IPS-11a (cell line): ENCODE results near the gene LHFPL2.
"Not testable (repeated sequence)": the region's sequence is repeated elsewhere in the genome, so short reads cannot be mapped to it uniquely, and the experiment has no call there.

Experiments
- H3K4me3 ChIP-seq: one replicate; pipeline ENCODE4 v1.5.1; 2013; ENCODE audit warnings: low read depth, low read length, control low read depth

The LHFPL2 gene

GRCh38 chr5:78621291-78621738, 27.3 kb downstream of the LHFPL2 start:
- H3K4me3 ChIP-seq: no peak overlapping the region

GRCh38 chr5:78620119-78620518, 28.5 kb downstream of the LHFPL2 start:
- H3K4me3 ChIP-seq: not testable (repeated sequence)

DNA sequence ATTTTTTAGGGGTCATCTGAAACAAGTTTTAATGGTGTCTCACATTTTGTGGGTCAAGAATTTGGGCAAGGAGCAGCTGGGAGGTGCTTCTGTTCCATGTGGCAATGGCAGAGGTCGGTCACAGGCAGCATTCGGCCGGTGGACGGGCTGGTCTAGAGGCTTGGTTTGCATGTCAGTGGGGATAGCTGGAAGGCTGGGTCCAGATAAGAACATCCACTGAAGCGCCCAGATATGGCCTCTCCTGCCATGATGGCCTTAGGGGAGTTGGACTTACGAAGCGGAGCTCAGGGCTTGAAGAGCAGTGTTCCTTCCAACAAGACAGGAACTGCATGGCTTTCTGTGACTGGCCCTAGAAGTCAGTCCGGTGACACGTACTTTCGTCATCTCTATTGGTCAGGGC, 30.3 kb downstream of the LHFPL2 start:
- no peak overlapping the region for H3K4me3 ChIP-seq

- H3K4me3 ChIP-seq: no peak overlapping the region
Observed at GRCh38 chr5:78615697-78616096, 32.9 kb downstream of the LHFPL2 start.

GRCh38 chr5:78614816-78615215, 33.8 kb downstream of the LHFPL2 start:
- H3K4me3 ChIP-seq: no peak overlapping the region

- H3K4me3 ChIP-seq: no peak overlapping the region
Observed at GRCh38 chr5:78613756-78614155, 34.8 kb downstream of the LHFPL2 start.

GRCh38 chr5:78613151-78613533, 35.4 kb downstream of the LHFPL2 start:
- no peak overlapping the region for H3K4me3 ChIP-seq

DNA sequence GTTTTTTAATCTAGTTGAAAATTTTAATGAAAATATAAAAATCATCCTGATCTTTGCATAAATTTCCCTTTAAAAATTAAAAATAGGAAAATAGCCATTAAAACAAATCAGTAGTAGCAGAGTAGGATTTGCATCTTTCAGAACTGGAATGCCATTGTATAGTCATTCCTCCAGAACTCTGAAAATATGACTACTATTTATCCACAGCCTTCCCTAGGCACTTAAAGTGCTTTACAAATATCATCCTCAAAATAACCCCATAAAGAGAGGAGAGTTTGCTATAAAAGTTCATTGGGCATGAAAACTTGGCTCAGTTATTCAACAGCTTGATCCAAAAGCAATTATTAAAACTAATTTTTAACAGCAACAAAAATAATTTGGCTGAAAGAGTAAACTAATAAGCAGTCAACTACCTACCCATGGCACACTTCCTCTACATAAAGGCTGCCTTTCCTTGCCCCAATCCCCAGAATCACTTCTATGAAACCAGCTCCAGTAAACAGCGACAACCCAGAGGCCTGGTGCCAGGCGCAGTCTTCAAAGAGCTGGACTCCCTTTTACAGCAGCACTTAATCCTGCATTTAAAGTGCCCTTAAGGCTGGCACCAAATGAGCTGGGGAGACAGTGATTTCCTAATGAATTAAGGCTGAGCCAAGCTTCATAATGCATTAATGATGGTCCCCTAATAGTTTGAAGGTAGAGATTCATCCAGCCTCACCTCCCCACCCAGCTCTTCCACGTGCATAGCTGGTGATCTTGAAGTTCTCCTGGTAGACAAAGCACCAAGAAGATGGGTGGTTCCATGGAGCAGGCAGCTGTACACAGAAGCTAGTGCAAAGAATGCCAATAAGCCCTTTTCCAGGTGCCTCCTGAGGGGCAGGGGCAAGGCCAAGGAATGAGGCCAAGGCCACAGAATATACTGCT, 36.1 kb downstream of the LHFPL2 start:
- H3K4me3 ChIP-seq: no peak overlapping the region

- H3K4me3 ChIP-seq: no peak overlapping the region
Observed at GRCh38 chr5:78611126-78611605, 37.4 kb downstream of the LHFPL2 start.

GRCh38 chr5:78610636-78611035, 37.9 kb downstream of the LHFPL2 start:
- no peak overlapping the region for H3K4me3 ChIP-seq

GRCh38 chr5:78610163-78610583, 38.4 kb downstream of the LHFPL2 start:
- H3K4me3 ChIP-seq: no peak overlapping the region

GRCh38 chr5:78607864-78608263, 40.7 kb downstream of the LHFPL2 start:
- no peak overlapping the region for H3K4me3 ChIP-seq

DNA sequence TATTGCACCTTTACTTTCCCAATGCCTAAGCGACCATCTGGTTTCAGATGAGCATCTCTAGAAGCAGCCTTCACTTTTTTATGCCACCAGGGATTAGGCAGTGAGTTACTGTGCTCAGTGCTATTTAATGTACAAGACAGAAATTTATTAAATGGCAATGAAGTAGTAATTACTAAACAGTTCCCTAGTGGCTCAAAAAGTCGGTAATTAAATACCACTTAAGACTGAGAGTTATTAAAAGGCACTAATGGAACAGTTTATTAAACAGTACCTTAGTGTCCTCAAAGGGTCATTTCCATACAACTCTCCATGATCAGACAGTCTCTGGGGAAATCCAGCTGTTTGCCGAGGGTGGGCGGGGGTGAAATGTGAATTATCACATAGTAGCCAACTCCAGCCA, 42.3 kb downstream of the LHFPL2 start:
- H3K4me3 ChIP-seq: no peak overlapping the region

GRCh38 chr5:78605611-78606010, 43.0 kb downstream of the LHFPL2 start:
- H3K4me3 ChIP-seq: no peak overlapping the region

DNA sequence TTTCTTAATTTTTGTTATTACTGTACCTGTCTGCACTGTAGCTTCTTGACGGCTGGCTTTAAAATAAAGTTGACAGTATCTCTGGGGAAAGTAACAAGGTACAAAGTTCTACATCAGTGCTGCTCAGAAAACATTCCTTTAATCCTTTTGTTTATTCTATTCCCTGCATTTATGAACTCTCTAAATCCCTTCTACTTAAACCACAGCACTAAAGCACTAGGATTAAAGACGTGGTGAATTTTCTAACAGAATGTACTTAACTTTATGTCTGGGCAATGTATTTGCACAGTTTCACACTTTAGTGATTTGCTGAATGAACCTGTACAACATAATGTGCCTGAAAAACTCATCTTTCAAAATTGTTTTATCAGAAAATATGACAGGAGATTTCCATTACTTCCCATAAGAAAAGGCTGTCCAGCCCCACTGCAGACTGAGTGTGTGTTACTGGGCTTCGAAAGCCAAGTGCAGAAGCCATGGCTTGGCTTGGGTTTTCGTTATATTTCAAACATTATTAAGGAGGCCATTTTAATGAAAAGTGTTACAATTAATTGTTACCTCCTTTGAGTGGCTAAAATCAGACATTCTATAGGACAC, 43.8 kb downstream of the LHFPL2 start:
- no peak overlapping the region for H3K4me3 ChIP-seq

DNA sequence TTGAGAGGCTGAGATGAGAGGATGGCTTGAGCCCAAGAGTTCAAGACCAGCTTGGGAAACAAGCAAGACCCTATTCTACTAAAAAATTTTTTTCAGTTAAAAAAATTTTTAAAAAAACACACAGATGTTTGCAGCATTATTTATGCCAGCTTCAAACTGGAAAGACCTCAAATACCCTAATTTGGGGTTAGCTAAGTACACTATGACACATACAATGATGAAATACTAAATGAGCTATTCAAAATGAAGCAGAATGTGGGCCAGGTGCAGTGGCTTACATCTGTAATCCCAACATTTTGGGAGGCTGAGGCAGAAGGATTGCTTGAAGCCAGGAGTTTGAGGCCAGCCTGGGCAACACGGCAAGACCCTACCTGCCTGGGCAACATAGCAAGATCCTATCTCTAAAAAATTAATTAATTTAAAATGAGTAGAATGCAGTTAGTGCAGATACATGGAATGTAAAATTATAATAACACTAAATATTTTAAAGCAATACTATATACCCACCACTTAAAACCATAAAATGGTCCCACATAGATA, 44.9 kb downstream of the LHFPL2 start:
- no peak overlapping the region for H3K4me3 ChIP-seq

- no peak overlapping the region for H3K4me3 ChIP-seq
Observed at GRCh38 chr5:78602400-78602799, 46.2 kb downstream of the LHFPL2 start.

DNA sequence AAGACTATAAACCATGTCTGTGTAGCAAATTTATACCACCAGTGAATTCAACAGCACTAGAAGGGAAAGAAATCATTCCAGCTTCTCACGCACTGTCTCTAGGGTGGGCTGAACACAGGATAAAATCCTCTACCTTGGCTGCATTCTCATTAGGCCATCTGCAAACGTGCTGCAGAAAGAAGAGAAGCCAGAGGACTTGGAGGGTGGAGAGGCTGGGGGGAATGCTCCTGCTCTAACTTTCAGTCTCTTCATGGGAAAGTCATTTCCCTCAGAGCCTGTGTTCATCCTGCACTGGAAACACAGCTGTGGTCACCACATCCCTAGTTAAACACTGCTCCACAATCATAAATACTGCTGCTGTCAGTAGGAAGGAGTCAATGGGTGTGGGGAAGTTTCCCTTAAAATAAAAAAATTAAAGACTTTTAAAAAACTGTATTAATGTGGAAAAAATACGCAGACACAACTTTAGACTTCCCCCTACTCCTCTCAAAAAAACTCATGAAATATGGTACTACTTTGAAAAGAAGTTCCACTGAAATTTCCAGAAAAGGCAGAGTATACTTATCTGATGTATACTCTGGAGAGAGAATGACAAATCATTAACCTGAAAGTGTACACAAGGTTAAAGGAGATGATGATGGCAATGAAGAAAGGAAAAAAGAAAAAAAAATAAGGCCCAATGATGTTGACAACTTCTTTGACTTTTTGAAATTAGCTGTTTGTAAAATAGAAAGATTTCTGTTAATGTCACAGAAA, 46.8 kb downstream of the LHFPL2 start:
- no peak overlapping the region for H3K4me3 ChIP-seq

- no peak overlapping the region for H3K4me3 ChIP-seq
Observed at GRCh38 chr5:78600687-78601414, 47.7 kb downstream of the LHFPL2 start.

DNA sequence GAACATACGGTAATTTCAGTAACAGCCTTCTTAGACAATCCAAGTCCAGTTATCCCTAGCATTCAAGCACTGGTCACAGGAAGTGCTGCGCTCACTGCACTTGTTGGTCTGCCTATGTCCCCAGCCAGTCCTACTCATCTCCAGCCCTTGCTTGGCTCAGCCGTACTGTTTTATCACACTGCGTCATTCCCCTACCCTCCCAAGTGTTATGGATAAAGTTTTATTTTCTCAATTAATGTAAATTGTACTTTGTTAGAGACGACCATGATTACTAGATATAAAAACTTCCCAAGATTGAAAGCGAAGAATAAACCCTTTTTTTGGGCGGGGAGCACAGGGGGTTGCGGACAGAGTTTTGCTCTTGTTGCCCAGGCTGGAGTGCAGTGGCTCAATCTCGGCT, 49.6 kb downstream of the LHFPL2 start:
- H3K4me3 ChIP-seq: no peak overlapping the region

DNA sequence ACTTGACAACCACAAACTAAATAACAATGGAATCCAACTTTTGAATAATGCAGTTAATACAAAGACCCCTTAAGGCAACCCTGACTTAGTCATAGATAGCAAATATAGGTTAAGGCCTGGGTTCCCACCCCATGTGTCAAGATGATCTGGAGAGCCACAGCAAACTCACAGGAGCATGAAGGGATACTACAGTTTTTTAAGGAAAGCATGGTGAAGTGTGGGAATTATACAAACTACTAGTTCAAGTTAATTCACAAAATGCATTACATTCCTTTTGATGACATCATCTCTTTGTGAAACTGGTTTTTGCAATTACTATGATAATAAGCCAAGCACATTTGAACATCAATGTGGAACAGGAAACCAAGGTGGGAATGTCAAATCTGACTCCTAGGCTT, 50.6 kb downstream of the LHFPL2 start:
- no peak overlapping the region for H3K4me3 ChIP-seq
